HepG2 (cell line): ENCODE measurements around the gene CCDC148. TPM values are rescaled to one million over a fixed set of nuclear protein-coding genes. Genes with fewer than 3 reads are reported as not detected.
A peak's percentile ranks its signal among the peaks of the same experiment; 100 is the strongest.

Source experiments
- AGO1 ChIP-seq: fragments of 200-400 bp; formaldehyde crosslinking; IDR thresholded peaks from 2 replicates; pipeline ENCODE4 v1.6.1; 2017; ENCODE audit warnings: mild to moderate bottlenecking, low read depth, low read length, moderate library complexity; ENCODE audit not compliant: poor library complexity, severe bottlenecking
- CCDC6 ChIP-seq: sonication (generic); formaldehyde crosslinking; IDR thresholded peaks from 2 replicates; pipeline ENCODE4 v1.8.1; 2022; ENCODE audit warnings: mild to moderate bottlenecking, missing genetic modification reagents, moderate library complexity
- CHD2 ChIP-seq: IDR thresholded peaks from 2 replicates; pipeline ENCODE4 v1.6.1; 2011; ENCODE audit warnings: low read depth, low read length, improper control_type of control experiment
- IKZF4 ChIP-seq: sonication (generic); formaldehyde crosslinking; IDR thresholded peaks from 2 replicates; pipeline ENCODE4 v1.5.1; 2020; ENCODE audit warnings: borderline replicate concordance, mild to moderate bottlenecking, low read depth, missing genetic modification reagents; ENCODE audit errors: not compliant biosample characterization
- KLF13 ChIP-seq: sonication (generic); formaldehyde crosslinking; IDR thresholded peaks from 2 replicates; pipeline ENCODE4 v1.4.0; 2020; ENCODE audit warnings: mild to moderate bottlenecking, missing genetic modification reagents
- MAFG ChIP-seq: sonication (generic); formaldehyde crosslinking; IDR thresholded peaks from 2 replicates; pipeline ENCODE4 v1.5.1; 2020; ENCODE audit warnings: mild to moderate bottlenecking, missing genetic modification reagents
- SALL1 ChIP-seq: sonication (generic); formaldehyde crosslinking; IDR thresholded peaks from 2 replicates; pipeline ENCODE4 v1.8.0; 2022; ENCODE audit warnings: mild to moderate bottlenecking, missing genetic modification reagents
- SIN3A ChIP-seq: IDR thresholded peaks from 2 replicates; pipeline ENCODE4 v1.6.1; 2011; ENCODE audit warnings: low read depth, mild to moderate bottlenecking, control low read depth, low read length, borderline replicate concordance
- SNAI1 ChIP-seq: sonication (generic); formaldehyde crosslinking; IDR thresholded peaks from 2 replicates; pipeline ENCODE4 v1.5.0; 2020; ENCODE audit warnings: mild to moderate bottlenecking, missing genetic modification reagents, borderline replicate concordance
- SOX13 ChIP-seq, 3 experiments: fragments of 450-650 bp in 1 of 3; sonication (generic) in 1 of 3; formaldehyde crosslinking in 1 of 3; IDR thresholded peaks in 2 of 3; conservative IDR thresholded peaks in 1 of 3; 2 replicates each; pipeline versions ENCODE4 v1.5.0 to v1.6.1; 2016 to 2020; ENCODE audit warnings: antibody characterized with exemption in 1 of 3, mild to moderate bottlenecking in 1 of 3, missing compliant biosample characterization in 1 of 3, missing genetic modification reagents in 1 of 3, moderate library complexity in 1 of 3
- TEAD3 ChIP-seq: optimal IDR thresholded peaks from 2 replicates; pipeline ENCODE3; 2016; ENCODE audit warnings: borderline replicate concordance
- ZBTB38 ChIP-seq: sonication (generic); formaldehyde crosslinking; IDR thresholded peaks from 2 replicates; pipeline ENCODE4 v1.5.1; 2020; ENCODE audit warnings: mild to moderate bottlenecking, missing genetic modification reagents
- ZBTB7A ChIP-seq: sonication (generic); formaldehyde crosslinking; IDR thresholded peaks from 2 replicates; pipeline ENCODE4 v1.8.0; 2022; ENCODE audit warnings: mild to moderate bottlenecking, missing genetic modification reagents
- ZFP41 ChIP-seq: sonication (generic); formaldehyde crosslinking; IDR thresholded peaks from 2 replicates; pipeline ENCODE4 v1.4.0; 2020; ENCODE audit warnings: mild to moderate bottlenecking, missing genetic modification reagents, borderline replicate concordance
- ZNF138 ChIP-seq: sonication (generic); formaldehyde crosslinking; IDR thresholded peaks from 2 replicates; pipeline ENCODE4 v1.5.0; 2020; ENCODE audit warnings: mild to moderate bottlenecking, low read depth, missing genetic modification reagents
- ZNF333 ChIP-seq: sonication (generic); formaldehyde crosslinking; IDR thresholded peaks from 2 replicates; pipeline ENCODE4 v1.4.0; 2020; ENCODE audit warnings: mild to moderate bottlenecking, missing genetic modification reagents, borderline replicate concordance
- ZNF430 ChIP-seq: sonication (generic); formaldehyde crosslinking; IDR thresholded peaks from 2 replicates; pipeline ENCODE4 v1.9.0; 2021; ENCODE audit warnings: mild to moderate bottlenecking, missing genetic modification reagents
- ZNF446 ChIP-seq: sonication (generic); formaldehyde crosslinking; IDR thresholded peaks from 2 replicates; pipeline ENCODE4 v1.5.0; 2020; ENCODE audit warnings: mild to moderate bottlenecking, missing genetic modification reagents
- ZNF550 ChIP-seq: sonication (generic); formaldehyde crosslinking; IDR thresholded peaks from 2 replicates; pipeline ENCODE4 v1.4.0; 2020; ENCODE audit warnings: mild to moderate bottlenecking, missing genetic modification reagents, borderline replicate concordance
- ZNF567 ChIP-seq: sonication (generic); formaldehyde crosslinking; IDR thresholded peaks from 2 replicates; pipeline ENCODE4 v1.8.1; 2023; ENCODE audit warnings: mild to moderate bottlenecking, missing genetic modification reagents, borderline replicate concordance
- ZNF589 ChIP-seq: sonication (generic); formaldehyde crosslinking; conservative IDR thresholded peaks from 2 replicates; pipeline ENCODE4 v1.8.0; 2022; ENCODE audit warnings: mild to moderate bottlenecking, moderate library complexity, missing genetic modification reagents
- ZNF713 ChIP-seq: sonication (generic); formaldehyde crosslinking; IDR thresholded peaks from 2 replicates; pipeline ENCODE4 v1.4.0; 2020; ENCODE audit warnings: mild to moderate bottlenecking, missing genetic modification reagents
- ZNF766 ChIP-seq: sonication (generic); formaldehyde crosslinking; IDR thresholded peaks from 2 replicates; pipeline ENCODE4 v1.5.0; 2020; ENCODE audit warnings: missing genetic modification reagents, borderline replicate concordance
- ZNF775 ChIP-seq: sonication (generic); formaldehyde crosslinking; IDR thresholded peaks from 2 replicates; pipeline ENCODE4 v1.4.0; 2020; ENCODE audit warnings: missing genetic modification reagents, mild to moderate bottlenecking, moderate library complexity, borderline replicate concordance
- polyA plus RNA-seq, 8 experiments: library from polyadenylated mRNA; depleted of rRNA in 3 of 8; stranded (reverse) in 7 of 8; unstranded in 1 of 8; fragments of >200 nt; fragmentation: Illumina TruSeq in 4 of 8; extraction: Trizol in 4 of 8; gene quantifications; 2 replicates each; pipeline versions ENCODE4 v1.2.1 to v1.2.3, GENCODE V29; 2011 to 2016; ENCODE audit warnings: low read depth in 4 of 8, missing spikeins in 1 of 8, mixed read lengths in 1 of 8; ENCODE audit not compliant: insufficient read depth in 1 of 8
- total RNA-seq, 5 experiments: library from RNA; depleted of rRNA; stranded (reverse); fragments of >200 nt; fragmentation: Illumina TruSeq; extraction: Trizol; gene quantifications; 2 replicates each; pipeline ENCODE4 v1.2.3, GENCODE V29; 2016; ENCODE audit warnings: low read depth in 1 of 5
- TF ChIP-seq, protein P1 (sequence below): sonication (generic); formaldehyde crosslinking; conservative IDR thresholded peaks from 2 replicates; pipeline ENCODE4 v1.4.0; 2020; ENCODE audit warnings: missing genetic modification reagents
- TF ChIP-seq, protein P2 (sequence below): sonication (generic); formaldehyde crosslinking; IDR thresholded peaks from 2 replicates; pipeline ENCODE4 v1.5.0; 2020; ENCODE audit warnings: missing genetic modification reagents

The CCDC148 gene
- total and polyA plus RNA-seq, 2 of the 13 experiments (the other 11 are each of a cell fraction or from before 2014, with no cell fraction given) = 0.30 to 0.49 TPM

DNA sequence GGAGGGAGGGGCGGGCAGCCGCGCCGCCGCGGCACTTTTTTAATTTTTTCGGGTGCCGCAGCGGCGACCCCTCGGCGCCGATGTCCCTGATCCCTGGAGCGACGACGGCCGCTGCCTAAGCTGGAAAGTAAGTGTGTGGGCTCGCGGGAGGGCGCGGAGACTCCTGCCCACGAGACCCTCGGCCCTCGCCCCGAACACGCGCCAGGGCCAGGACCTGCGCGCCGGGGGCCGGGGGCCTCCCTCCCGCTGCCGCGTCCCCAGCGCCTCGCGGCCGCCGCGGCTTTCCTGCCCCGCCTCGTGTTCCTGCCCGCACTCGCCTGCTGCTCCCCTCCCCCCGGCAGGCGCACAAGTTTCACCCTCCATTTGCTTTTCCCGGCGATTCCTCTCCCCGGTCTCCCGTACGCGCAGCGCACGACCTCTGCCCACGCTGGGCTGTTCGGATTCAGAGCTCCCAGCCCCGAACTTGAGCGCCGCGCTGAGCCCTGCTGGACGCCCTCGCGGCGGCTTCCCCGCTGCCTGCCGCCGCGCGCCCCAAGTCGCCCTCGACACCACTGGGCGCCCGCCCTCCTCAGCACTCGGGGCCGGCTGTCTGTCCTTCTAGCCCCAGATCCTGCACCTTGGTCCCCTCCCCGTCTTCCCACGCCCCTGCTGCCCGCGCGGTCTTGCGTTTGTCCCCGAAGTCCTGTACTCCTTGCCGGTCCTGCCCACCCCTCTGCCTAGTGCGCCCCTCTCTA is 706 bp upstream of the CCDC148 start (continued):
- TF ChIP-seq, protein P1, sequence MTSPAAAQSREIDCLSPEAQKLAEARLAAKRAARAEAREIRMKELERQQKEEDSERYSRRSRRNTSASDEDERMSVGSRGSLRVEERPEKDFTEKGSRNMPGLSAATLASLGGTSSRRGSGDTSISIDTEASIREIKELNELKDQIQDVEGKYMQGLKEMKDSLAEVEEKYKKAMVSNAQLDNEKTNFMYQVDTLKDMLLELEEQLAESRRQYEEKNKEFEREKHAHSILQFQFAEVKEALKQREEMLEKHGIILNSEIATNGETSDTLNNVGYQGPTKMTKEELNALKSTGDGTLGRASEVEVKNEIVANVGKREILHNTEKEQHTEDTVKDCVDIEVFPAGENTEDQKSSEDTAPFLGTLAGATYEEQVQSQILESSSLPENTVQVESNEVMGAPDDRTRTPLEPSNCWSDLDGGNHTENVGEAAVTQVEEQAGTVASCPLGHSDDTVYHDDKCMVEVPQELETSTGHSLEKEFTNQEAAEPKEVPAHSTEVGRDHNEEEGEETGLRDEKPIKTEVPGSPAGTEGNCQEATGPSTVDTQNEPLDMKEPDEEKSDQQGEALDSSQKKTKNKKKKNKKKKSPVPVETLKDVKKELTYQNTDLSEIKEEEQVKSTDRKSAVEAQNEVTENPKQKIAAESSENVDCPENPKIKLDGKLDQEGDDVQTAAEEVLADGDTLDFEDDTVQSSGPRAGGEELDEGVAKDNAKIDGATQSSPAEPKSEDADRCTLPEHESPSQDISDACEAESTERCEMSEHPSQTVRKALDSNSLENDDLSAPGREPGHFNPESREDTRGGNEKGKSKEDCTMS (CRISPR knock-in tag) = no peak
- 0 out of 2 replicates have a peak, but pooled peaks have one; percentile 12 for TF ChIP-seq ZNF589 (CRISPR knock-in tag)
- peak; percentile 35; the same call in 1 of the 2 replicates for TF ChIP-seq ZNF550 (CRISPR knock-in tag)
- peak; percentile 45 for TF ChIP-seq IKZF4 (CRISPR knock-in tag)
- no peak for TF ChIP-seq ZNF430 (CRISPR knock-in tag)
- TF ChIP-seq ZNF775 (CRISPR knock-in tag) = no peak
- TF ChIP-seq TEAD3 = no peak
- TF ChIP-seq ZNF138 (CRISPR knock-in tag) = peak; percentile 43; the same call in 1 of the 2 replicates
- 0 out of 2 replicates have a peak, but pooled peaks have one; percentile 62 for TF ChIP-seq SIN3A
- no peak; the same call in 1 of the 2 replicates for TF ChIP-seq ZNF766 (CRISPR knock-in tag)
- TF ChIP-seq ZBTB38 (CRISPR knock-in tag) = peak; percentile 26; the same call in 1 of the 2 replicates
- peak; percentile 44; the same call in 1 of the 2 replicates for TF ChIP-seq CCDC6 (CRISPR knock-in tag)
- 0 out of 2 replicates have a peak, but pooled peaks have one; percentile 74 for TF ChIP-seq SNAI1
- TF ChIP-seq KLF13 = 0 out of 2 replicates have a peak, but pooled peaks have one; percentile 23
- TF ChIP-seq SALL1 = no peak
- TF ChIP-seq MAFG (CRISPR knock-in tag) = 0 out of 2 replicates have a peak, but pooled peaks have one; percentile 17
- TF ChIP-seq ZNF567 = no peak
- TF ChIP-seq ZBTB7A (CRISPR knock-in tag) = no peak
- TF ChIP-seq SOX13 (IDR thresholded peaks at IDR 0.05) = no peak
- TF ChIP-seq SOX13 (CRISPR knock-in tag; conservative IDR thresholded peaks at IDR 0.05 in 1 of 2, IDR thresholded peaks at IDR 0.05 in 1 of 2) = peak; percentile 20 to 89
- TF ChIP-seq ZNF713 = no peak; the same call in 1 of the 2 replicates
- TF ChIP-seq ZNF333 (CRISPR knock-in tag) = 0 out of 2 replicates have a peak, but pooled peaks have one; percentile 79
- TF ChIP-seq AGO1 = peak; percentile 86
- TF ChIP-seq ZNF446 = no peak
- peak; percentile 76 for TF ChIP-seq ZFP41
- 0 out of 2 replicates have a peak, but pooled peaks have one; percentile 41 for TF ChIP-seq CHD2
- TF ChIP-seq, protein P2, sequence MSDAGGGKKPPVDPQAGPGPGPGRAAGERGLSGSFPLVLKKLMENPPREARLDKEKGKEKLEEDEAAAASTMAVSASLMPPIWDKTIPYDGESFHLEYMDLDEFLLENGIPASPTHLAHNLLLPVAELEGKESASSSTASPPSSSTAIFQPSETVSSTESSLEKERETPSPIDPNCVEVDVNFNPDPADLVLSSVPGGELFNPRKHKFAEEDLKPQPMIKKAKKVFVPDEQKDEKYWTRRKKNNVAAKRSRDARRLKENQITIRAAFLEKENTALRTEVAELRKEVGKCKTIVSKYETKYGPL (CRISPR knock-in tag) = no peak
